Activated CD8-positive, alpha-beta memory T cell treated with anti-CD3 and anti-CD28 coated beads, Interleukin-2, amount 10 ng/mL, durations not matched to agents 7 days and 5 days (primary cell): Measurements from ENCODE around the gene CTAGE1. TPM values are rescaled to one million over a fixed set of nuclear protein-coding genes. Genes with fewer than 3 reads are reported as not detected.
"Not testable (repeated sequence)": the region's sequence is repeated elsewhere in the genome, so short reads cannot be mapped to it uniquely, and the experiment has no call there.

Experiments
- ATAC-seq: fragments of 150-1000 bp; cut with Tn5 transposase; one replicate; pipeline ENCODE4 v1.10.0; 2021; ENCODE audit warnings: moderate library complexity
- CTCF ChIA-PET: fragments of 350-600 bp; sonication (Branson Sonifier 250); formaldehyde crosslinking; loops from one replicate; lab custom pipeline; 2021; ENCODE audit warnings: antibody characterized with exemption; lab: Charles Lee
- DNase-seq: peaks from one replicate; pipeline ENCODE4 v3.0.0-alpha.2; 2020
- H3K27ac Mint-ChIP-seq: one replicate; pipeline ENCODE4 v1.8.0; 2021; ENCODE audit warnings: mild to moderate bottlenecking, mixed read lengths
- H3K27me3 Mint-ChIP-seq: one replicate; pipeline ENCODE4 v1.8.0; 2021; ENCODE audit warnings: mixed read lengths
- H3K36me3 Mint-ChIP-seq: one replicate; pipeline ENCODE4 v1.8.0; 2021; ENCODE audit warnings: mild to moderate bottlenecking, mixed read lengths
- H3K4me1 Mint-ChIP-seq: one replicate; pipeline ENCODE4 v1.8.0; 2021; ENCODE audit warnings: mixed read lengths
- H3K4me3 Mint-ChIP-seq: one replicate; pipeline ENCODE4 v1.8.0; 2021; ENCODE audit warnings: mild to moderate bottlenecking, moderate library complexity, mixed read lengths
- H3K9me3 Mint-ChIP-seq: one replicate; pipeline ENCODE4 v1.8.0; 2022; ENCODE audit warnings: low read depth, mixed read lengths
- total RNA-seq, 2 experiments: library from RNA; stranded (reverse); gene quantifications; one replicate each; pipeline ENCODE4 v1.2.3, GENCODE V29; 2021

CTAGE1 gene
- total RNA-seq, 2 experiments from 2014 or later: not detected

- Mint-ChIP-seq H3K4me3 (no peak overlapping the region), H3K9me3 (peaks cover 3% of the 10 kb centered on the region), H3K27me3 (no peaks in the 10 kb centered on the region), H3K27ac (no peak overlapping the region), H3K36me3 (no peaks in the 10 kb centered on the region), H3K4me1 (peaks cover 13% of the 10 kb centered on the region)
- ATAC-seq (no peak), DNase-seq (no peak)
- CTCF ChIA-PET: no interaction called here
Measured at GRCh38 chr18:22398464-22398863, 19.3 kb downstream of the CTAGE1 start.

DNA sequence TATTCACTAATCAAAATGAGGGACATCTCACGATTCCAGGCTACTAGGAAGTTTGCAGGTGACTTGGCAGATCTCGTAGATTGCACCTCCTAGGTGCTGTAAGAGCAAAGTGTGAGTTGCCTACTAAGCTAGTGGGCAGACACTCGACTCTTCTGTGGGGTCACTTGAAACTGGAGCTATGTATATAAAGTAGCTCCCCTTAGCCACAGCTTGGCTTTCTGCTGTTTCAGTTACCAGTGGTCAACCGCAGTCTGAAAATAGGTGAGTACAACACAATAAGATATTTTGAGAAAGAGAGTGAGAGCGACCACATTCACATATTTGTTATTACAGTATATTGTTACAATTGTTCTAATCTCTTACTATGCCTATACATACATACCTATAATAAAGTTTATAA lies 23.3 kb downstream of the CTAGE1 start:
- ATAC-seq (no peak), DNase-seq (no peak)
- CTCF ChIA-PET: no interaction called here
- Mint-ChIP-seq H3K27me3 (no peaks in the 10 kb centered on the region), H3K4me3 (no peak overlapping the region), H3K36me3 (no peaks in the 10 kb centered on the region), H3K27ac (no peak overlapping the region), H3K4me1 (peaks cover 11% of the 10 kb centered on the region), H3K9me3 (no peaks in the 10 kb centered on the region)

GRCh38 chr18:22393164-22393563 lies 24.6 kb downstream of the CTAGE1 start:
- H3K27ac Mint-ChIP-seq, H3K36me3 Mint-ChIP-seq, CTCF ChIA-PET, H3K4me3 Mint-ChIP-seq, H3K27me3 Mint-ChIP-seq, H3K9me3 Mint-ChIP-seq, DNase-seq, ATAC-seq: not testable (repeated sequence)
- H3K4me1 Mint-ChIP-seq: peaks cover 11% of the 10 kb centered on the region

GRCh38 chr18:22391407-22392345 lies 26.0 kb downstream of the CTAGE1 start:
- Mint-ChIP-seq H3K27ac (no peak overlapping the region), H3K27me3 (no peaks in the 10 kb centered on the region), H3K9me3 (peaks cover 3% of the 10 kb centered on the region), H3K4me1 (peaks cover 11% of the 10 kb centered on the region), H3K4me3 (no peak overlapping the region), H3K36me3 (no peaks in the 10 kb centered on the region)
- CTCF ChIA-PET: no interaction called here
- DNase-seq (peak; percentile 61), ATAC-seq (peak; percentile 76)

GRCh38 chr18:22387787-22388186 lies 29.9 kb downstream of the CTAGE1 start:
- Mint-ChIP-seq H3K9me3 (peaks cover 3% of the 10 kb centered on the region), H3K4me3 (no peak overlapping the region), H3K36me3 (no peaks in the 10 kb centered on the region), H3K27ac (no peak overlapping the region), H3K27me3 (no peaks in the 10 kb centered on the region), H3K4me1 (peaks cover 11% of the 10 kb centered on the region)
- CTCF ChIA-PET: no interaction called here
- ATAC-seq (no peak), DNase-seq (no peak)

- no peak for ATAC-seq
- no peak overlapping the region for H3K4me3 Mint-ChIP-seq
Measured at GRCh38 chr18:22387364-22387763, 30.4 kb downstream of the CTAGE1 start.

GRCh38 chr18:22385718-22386117 lies 32.0 kb downstream of the CTAGE1 start:
- Mint-ChIP-seq H3K27ac (no peak overlapping the region), H3K27me3 (no peaks in the 10 kb centered on the region), H3K4me1 (no peaks in the 10 kb centered on the region), H3K4me3 (no peak overlapping the region), H3K36me3 (no peaks in the 10 kb centered on the region), H3K9me3 (peaks cover 3% of the 10 kb centered on the region)
- CTCF ChIA-PET: no interaction called here
- DNase-seq (no peak), ATAC-seq (no peak)

More at GRCh38 chr18:22387364-22387763, 30.4 kb downstream of the CTAGE1 start:
- peaks cover 11% of the 10 kb centered on the region for H3K4me1 Mint-ChIP-seq
- H3K27ac Mint-ChIP-seq: no peak overlapping the region
- no peak for DNase-seq
- CTCF ChIA-PET: no interaction called here
- peaks cover 3% of the 10 kb centered on the region for H3K9me3 Mint-ChIP-seq
- H3K27me3 Mint-ChIP-seq: no peaks in the 10 kb centered on the region
- no peaks in the 10 kb centered on the region for H3K36me3 Mint-ChIP-seq

GRCh38 chr18:22378672-22379282 lies 38.9 kb downstream of the CTAGE1 start:
- DNase-seq (no peak), ATAC-seq (no peak)
- H3K27me3 Mint-ChIP-seq: peaks cover 2% of the 10 kb centered on the region
- no peaks in the 10 kb centered on the region for H3K36me3 Mint-ChIP-seq
- H3K9me3 Mint-ChIP-seq: no peaks in the 10 kb centered on the region
- CTCF ChIA-PET: no interaction called here
- H3K27ac Mint-ChIP-seq: no peak overlapping the region
- no peak overlapping the region for H3K4me3 Mint-ChIP-seq
- H3K4me1 Mint-ChIP-seq: no peaks in the 10 kb centered on the region

- H3K4me3 Mint-ChIP-seq: no peak overlapping the region
- CTCF ChIA-PET: no interaction called here
- H3K9me3 Mint-ChIP-seq: no peaks in the 10 kb centered on the region
- no peak overlapping the region for H3K27ac Mint-ChIP-seq
- peaks cover 2% of the 10 kb centered on the region for H3K27me3 Mint-ChIP-seq
- H3K36me3 Mint-ChIP-seq: no peaks in the 10 kb centered on the region
- ATAC-seq (no peak), DNase-seq (no peak)
- no peaks in the 10 kb centered on the region for H3K4me1 Mint-ChIP-seq
Measured at GRCh38 chr18:22377769-22378168, 39.9 kb downstream of the CTAGE1 start.

- Mint-ChIP-seq H3K27me3 (peaks cover 2% of the 10 kb centered on the region), H3K4me3 (no peak overlapping the region), H3K27ac (no peak overlapping the region), H3K4me1 (no peaks in the 10 kb centered on the region), H3K36me3 (no peaks in the 10 kb centered on the region), H3K9me3 (no peaks in the 10 kb centered on the region)
- ATAC-seq (no peak), DNase-seq (no peak)
- CTCF ChIA-PET: no interaction called here
Measured at GRCh38 chr18:22370414-22370813, 47.3 kb downstream of the CTAGE1 start.

DNA sequence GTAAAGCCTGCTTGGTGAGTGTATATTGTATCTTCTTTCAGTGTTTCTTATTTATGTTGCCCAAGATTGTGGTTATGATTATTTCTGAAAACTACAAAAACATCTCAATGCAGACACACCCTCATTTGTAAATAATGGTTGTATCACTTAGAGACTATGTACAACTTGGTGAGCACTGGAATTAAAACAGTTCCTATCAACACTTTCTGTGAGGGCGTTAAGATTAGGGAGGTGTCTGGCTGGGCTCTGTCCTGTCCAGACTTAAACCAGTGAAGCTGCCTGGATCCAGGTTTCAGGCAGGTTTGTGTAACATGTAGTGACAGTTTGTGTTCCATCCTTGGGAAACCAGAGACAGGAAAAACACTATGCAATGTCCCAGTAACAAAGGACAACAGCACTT lies 49.7 kb downstream of the CTAGE1 start:
- no peak overlapping the region for H3K27ac Mint-ChIP-seq
- DNase-seq (no peak), ATAC-seq (no peak)
- H3K27me3 Mint-ChIP-seq: no peaks in the 10 kb centered on the region
- no peak overlapping the region for H3K4me3 Mint-ChIP-seq
- no peaks in the 10 kb centered on the region for H3K4me1 Mint-ChIP-seq
- CTCF ChIA-PET: no interaction called here
- no peaks in the 10 kb centered on the region for H3K9me3 Mint-ChIP-seq
- no peaks in the 10 kb centered on the region for H3K36me3 Mint-ChIP-seq

- Mint-ChIP-seq H3K36me3 (no peaks in the 10 kb centered on the region), H3K27me3 (no peaks in the 10 kb centered on the region), H3K4me1 (no peaks in the 10 kb centered on the region), H3K27ac (no peak overlapping the region), H3K9me3 (no peaks in the 10 kb centered on the region), H3K4me3 (no peak overlapping the region)
- DNase-seq: no peak
- no peak for ATAC-seq
- CTCF ChIA-PET: no interaction called here
Measured at GRCh38 chr18:22367303-22367702, 50.4 kb downstream of the CTAGE1 start.

DNA sequence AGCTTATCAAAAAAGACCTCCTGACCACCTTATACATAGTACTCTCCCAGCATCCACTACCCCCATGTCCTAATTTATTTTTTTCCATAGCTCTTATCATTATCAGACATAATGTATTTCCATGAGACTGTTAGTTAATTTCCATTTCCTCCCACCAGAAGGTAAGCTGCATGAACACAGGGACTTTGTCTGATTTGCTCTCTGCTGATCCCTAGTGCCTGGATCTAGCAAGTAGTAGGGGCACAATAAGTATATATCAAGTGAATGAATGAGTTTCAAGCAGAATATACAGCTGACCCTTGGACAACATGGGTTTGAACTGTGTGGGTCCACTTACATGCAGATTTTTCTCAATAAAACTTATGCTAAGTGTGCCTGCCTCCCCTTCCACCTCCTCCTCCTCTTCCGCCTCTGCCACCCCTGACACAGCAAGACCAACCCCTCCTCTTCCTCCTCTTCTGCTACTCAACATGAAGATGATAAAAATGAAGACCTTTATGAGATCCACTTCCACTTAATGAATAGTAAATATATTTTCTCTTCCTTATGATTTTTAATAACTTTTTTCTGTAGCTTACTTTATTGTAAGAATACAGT lies 53.8 kb downstream of the CTAGE1 start:
- no peak overlapping the region for H3K4me3 Mint-ChIP-seq
- no peak for DNase-seq

More for the DNA sequence above, 53.8 kb downstream of the CTAGE1 start:
- H3K36me3 Mint-ChIP-seq: no peaks in the 10 kb centered on the region
- H3K4me1 Mint-ChIP-seq: no peaks in the 10 kb centered on the region
- no peak for ATAC-seq
- H3K27ac Mint-ChIP-seq: no peak overlapping the region
- no peaks in the 10 kb centered on the region for H3K27me3 Mint-ChIP-seq
- CTCF ChIA-PET: interaction anchor here (1.1 kb wide), 1 partner anchor 194 kb away, joined by 4 read pairs; no protein-coding TSS in a partner anchor
- H3K9me3 Mint-ChIP-seq: no peaks in the 10 kb centered on the region
